Islet of Langerhans (tissue), 1 donor: Measurements from ENCODE around the gene ADCK1.
"Not testable (repeated sequence)": the region's sequence is repeated elsewhere in the genome, so short reads cannot be mapped to it uniquely, and the experiment has no call there.

Experiments used
- FAIRE-seq: peaks from one replicate; lab custom pipeline; 2011; peaks lifted over from hg19 to GRCh38; lab: Jason Lieb, UNC

Gene ADCK1, protein sequence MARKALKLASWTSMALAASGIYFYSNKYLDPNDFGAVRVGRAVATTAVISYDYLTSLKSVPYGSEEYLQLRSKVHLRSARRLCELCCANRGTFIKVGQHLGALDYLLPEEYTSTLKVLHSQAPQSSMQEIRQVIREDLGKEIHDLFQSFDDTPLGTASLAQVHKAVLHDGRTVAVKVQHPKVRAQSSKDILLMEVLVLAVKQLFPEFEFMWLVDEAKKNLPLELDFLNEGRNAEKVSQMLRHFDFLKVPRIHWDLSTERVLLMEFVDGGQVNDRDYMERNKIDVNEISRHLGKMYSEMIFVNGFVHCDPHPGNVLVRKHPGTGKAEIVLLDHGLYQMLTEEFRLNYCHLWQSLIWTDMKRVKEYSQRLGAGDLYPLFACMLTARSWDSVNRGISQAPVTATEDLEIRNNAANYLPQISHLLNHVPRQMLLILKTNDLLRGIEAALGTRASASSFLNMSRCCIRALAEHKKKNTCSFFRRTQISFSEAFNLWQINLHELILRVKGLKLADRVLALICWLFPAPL

GRCh38 chr14:77799863-77800730 is at the start of gene ADCK1:
Gene ADCK1, plus strand, starts transcription at chr14:77800109. Its CDS starts 18,870 bp downstream, at chr14:77818979.
- no peak for FAIRE-seq

- FAIRE-seq: peak; percentile 49
Observed at GRCh38 chr14:77752266-77752665, 47.6 kb upstream of the ADCK1 start.

GRCh38 chr14:77752799-77753516 is 47.0 kb upstream of the ADCK1 start:
- no peak for FAIRE-seq

GRCh38 chr14:77760381-77761204 is 39.3 kb upstream of the ADCK1 start, which contains the start of gene SNW1:
Gene SNW1, minus strand, starts transcription at chr14:77761156. Its CDS starts 29 bp downstream, at chr14:77761127.
- peak; percentile 77 for FAIRE-seq

DNA sequence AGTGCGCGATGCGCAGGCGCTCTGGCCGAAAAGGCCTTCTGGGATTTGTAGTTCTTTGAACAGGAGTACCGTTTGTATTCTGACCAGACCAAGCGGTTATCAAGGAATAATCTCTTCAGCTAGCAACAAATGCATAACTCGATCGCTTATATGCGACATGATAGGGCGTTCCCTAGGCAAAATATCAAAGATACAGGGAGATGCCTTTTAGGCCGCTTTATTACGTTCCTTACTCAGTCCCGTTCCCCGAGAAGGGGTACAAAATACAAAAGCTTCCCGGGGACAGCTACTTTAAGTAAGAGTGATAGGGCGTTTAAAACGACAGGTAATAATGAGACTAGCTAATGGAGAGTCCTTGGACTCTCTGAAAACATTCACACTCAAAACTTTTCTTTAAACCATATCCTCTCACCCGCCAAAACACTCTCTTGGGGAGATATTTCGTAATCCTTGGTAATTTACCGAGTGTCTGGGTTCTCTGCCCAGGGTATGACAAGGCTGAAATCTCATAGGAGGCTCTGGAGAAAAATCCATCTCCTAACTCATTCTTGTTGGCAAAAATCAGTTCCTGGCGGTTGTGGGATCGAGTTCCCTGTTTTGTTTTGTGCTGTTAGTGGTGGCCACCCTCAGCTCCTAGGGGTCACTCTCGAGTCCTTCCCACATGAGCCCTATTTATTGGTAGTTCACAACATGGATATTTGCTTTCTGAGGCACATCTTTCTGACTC is 38.5 kb upstream of the ADCK1 start:
- FAIRE-seq: no peak

DNA sequence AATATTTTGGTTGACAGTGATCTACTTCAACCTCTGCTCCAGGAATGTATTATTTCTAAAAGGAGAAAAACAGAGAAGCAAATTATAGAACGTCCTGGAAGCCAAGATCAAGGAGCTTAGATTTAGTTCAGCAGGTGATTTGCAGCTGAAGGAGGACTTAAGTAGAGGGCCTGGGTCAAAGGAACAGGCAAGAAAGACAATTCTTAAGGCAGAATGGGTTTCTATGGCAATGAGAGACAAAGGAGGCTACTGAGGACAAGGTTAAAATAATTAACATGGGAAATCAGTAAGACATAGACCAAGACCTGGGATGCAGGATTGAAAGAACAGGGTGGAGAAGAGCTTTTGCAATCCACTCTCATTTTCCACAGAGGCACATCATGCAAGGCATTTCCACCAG is 36.6 kb upstream of the ADCK1 start:
- no peak for FAIRE-seq

DNA sequence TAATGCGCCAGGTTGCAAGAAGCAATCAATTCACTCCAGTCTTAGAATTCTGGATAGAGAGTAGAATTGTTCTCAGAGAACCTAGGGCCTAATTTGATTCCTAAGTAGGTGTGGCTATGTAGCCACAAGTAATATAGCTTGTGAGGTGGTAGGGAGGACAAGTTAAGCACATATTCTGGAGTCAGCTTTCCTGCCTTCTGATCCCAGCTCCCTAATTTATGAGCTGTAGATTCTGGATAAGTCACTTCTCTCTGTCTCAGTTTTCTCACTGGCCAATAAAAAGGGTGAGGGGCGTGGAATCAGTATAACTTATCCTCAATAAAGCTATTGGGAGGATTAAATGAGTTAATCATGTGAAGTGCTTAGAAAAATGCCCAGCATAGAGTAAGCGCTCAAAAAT is 35.9 kb upstream of the ADCK1 start:
- no peak for FAIRE-seq

DNA sequence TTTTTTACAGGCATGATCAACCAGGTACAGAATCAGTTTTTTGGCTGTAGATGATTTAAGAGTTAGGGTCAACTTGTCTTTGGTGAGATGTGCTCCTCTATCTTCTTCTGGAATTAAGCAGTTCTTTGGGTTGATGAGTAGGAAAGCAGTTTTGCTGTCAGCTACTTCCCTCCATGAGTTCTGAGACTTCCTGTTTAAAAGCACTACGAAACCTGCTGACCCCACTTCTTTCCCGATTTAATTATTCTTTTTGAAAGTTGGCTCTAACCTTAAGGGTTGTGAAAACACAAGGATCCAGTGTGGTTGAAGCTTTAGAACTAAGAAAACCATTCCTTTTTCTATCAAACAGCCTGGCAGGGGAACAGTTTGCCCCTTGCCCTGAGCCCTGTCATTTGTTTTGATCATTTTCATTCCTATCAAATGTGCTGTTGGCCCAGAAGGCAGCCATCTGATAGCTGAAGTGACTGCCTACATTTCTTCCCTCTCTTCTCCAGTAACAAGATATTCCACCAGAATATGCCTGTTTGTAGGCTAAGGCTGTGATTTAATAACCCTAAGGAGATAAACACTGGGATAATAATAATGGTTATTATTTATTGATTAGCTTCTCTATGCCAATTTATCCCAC is 31.4 kb upstream of the ADCK1 start:
- not testable (repeated sequence) for FAIRE-seq

DNA sequence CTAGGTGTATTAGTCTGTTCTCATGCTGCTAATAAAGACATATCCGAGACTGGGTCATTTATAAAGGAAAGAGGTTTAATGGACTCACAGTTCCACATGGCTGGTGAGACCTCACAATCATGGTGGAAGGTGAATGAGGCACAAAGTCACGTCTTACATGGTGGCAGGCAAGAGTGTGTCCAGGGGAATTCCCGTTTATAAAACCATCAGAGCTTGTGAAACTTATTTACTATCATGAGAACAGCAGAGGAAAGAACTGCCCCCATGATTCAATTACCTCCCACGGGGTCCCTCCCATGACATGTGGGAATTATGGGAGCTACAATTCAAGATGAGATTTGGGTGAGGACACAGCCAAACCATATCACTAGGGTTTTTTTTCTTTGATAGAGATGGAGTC is 25.9 kb upstream of the ADCK1 start:
- not testable (repeated sequence) for FAIRE-seq

DNA sequence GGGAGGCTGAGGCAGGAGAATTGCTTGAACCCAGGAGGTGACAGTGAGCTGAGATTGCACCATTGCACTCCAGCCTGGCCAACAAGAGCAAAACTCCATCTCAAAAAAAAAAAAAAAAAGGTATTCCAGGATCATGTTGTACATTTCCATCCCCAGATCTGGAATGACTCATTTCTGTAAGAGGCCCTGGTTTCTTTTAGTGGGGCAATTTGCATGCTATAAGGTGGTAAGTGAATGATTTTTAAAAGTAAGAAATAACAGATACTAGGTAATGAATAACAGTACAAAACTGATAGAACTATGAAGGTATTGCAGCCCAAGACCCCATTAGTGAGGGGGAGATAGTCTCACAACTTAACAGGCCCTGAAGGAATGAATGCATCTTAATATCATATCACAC is 17.7 kb upstream of the ADCK1 start:
- FAIRE-seq: no peak

- FAIRE-seq: no peak
Observed at GRCh38 chr14:77786148-77786547, 13.8 kb upstream of the ADCK1 start.

DNA sequence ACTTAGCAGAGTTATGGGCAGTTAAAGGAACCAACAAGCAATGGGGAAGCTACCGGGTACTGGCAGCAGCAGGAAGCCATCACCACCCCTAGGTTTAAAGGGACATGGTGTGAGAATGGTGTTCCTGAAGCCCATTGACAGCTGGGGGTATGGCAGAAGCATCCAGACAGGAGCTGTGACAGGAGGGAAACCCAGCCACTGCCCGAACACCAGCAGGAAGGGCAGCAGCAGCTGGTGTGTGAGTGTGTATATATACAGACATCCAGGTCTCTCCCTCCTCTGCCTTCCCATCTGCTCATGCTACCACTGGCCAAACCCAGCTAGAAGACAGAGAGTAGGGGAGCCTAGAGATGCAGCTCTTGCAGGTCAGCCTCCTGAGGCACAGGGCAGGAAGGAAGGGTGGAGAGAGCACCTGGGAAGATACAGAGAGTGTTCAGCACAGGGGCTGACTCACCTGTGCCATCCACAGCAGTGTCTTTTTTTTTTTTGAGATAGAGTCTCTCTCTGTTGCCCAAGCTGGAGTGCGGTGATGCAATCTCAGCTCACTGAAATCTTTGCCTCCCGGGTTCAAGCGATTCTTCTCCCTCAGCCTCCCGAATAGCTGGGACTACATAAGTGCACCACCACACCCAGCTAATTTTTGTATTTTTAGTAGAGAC is 9.2 kb upstream of the ADCK1 start:
- FAIRE-seq: no peak

DNA sequence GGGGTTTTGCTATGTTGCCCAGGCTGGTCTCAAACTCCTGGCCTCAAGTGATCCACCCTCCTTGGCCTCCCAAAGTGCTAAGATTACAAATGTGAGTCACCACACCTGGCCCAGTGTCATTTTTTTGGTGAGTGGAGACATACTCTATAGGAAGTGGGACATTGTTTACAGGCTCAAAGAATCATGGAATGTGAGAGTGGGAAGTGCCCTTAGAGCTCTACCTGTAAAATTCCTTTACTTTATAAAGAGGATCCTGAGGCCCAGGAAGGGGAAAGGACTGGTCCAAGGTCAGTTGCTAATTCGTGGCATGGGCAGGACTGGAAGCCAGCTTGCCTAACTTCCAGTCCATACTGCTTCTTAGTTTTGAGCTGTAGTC is 8.7 kb upstream of the ADCK1 start:
- FAIRE-seq: no peak

DNA sequence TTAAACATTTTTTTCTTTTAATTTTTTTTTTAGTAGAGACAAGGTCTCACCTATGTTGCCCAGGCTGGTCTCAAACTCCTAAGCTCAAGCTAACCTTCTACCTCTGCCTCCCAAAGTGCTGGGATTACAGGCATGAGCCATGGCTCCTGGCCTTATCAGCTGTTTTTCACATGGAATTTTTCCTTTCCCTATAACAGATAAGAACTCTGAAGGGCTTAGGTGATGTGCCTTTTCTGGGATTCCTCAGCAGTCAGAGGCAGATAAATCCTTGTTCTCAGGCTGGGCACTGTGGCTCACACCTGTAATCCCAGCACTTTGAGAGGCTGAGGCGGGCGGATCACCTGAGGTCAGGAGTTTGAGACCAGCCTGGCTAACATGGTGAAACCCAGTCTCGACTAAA is 6.7 kb upstream of the ADCK1 start:
- not testable (repeated sequence) for FAIRE-seq

GRCh38 chr14:77794357-77794756 is 5.6 kb upstream of the ADCK1 start:
- no peak for FAIRE-seq

DNA sequence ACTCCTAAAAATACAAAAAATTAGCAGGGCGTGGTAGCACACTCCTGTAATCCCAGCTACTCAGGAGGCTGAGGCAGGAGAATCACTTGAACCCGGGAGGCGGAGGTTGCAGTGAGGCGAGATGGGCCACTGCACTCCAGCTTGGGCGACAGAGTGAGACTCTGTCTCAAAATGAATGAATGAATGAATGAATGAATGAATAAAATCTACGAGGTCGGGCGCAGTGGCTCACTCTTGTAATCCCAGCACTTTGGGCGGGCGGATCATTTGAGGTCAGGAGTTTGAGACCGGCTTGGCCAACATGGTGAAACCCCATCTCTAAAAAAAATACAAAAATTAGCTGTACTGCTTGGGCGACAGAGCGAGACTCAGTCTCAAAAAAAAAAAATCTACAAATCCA is 453 bp upstream of the ADCK1 start:
- FAIRE-seq: not testable (repeated sequence)

DNA sequence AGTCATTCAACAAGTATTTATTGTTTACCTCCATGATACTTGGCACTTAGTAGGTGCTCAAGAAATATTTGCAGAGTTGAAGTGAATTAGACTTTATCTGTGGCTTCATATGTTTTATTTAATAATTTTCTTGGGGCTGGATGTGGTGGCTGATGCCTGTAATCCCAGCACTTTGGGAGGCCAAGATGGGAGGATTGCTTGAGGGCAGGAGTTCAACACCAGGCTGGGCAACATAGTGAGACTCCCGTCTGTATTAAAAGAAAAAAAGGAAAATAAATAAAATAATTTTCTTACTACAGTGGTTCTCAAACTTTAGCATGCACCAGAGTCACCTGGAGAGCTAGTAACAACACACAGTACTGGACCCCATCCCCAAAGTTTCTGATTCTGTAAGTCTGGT is 905 bp downstream of the ADCK1 start:
- no peak for FAIRE-seq

DNA sequence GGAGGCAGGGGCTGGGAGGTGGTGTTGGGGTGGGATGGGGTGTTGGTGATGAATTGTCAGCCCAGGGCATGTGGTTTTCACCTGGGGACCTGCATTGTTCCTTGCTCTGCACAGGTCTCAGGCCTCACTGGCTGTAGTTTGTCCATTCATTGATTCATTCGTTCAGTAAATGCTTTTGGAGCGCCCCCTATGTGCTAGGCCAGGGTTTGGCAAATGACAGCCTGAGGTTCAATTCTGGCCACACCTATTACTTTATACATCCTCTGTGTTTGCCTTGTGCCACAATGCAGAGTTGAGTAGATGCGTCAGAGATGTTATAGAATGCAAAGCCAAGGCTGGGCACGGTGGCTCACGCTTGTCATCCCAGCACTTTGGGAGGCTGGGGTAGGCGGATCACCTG is 4.7 kb downstream of the ADCK1 start:
- FAIRE-seq: no peak

GRCh38 chr14:77805706-77806105 is 5.8 kb downstream of the ADCK1 start:
- FAIRE-seq: no peak

DNA sequence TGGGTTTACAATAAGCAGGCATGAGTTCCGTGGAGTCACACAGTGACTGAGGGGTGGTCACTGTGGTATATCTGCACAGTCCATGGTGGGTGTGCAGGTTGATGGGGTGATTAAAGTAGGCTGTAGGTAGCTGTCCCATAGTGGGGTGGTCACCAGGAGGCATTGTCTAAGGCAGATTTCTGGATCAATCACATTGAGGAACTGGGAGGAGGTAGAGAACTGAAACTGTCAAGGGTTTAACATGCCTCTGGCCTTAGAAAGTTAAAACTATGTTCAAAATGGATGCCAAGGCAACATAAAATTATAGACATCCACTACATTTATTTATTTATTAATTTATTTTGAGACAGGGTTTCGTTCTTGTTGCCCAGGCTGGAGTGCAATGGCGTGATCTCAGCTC is 8.3 kb downstream of the ADCK1 start:
- FAIRE-seq: no peak
